Posterior cingulate gyrus (tissue), 11 donors: ENCODE data around the gene DRD5.

Experiments
- DNase-seq, 10 donors: peaks; one replicate each; pipeline versions ENCODE4 v3.0.0 to v3.0.0-alpha.2; 2020 to 2021; ENCODE audit warnings: mixed read lengths in 3 of 10
- intact Hi-C: fragments of 100-400 bp; cut with DNase I; formaldehyde crosslinking; loops from one replicate; pipeline ENCODE4 v1.15.1; 2023

Gene DRD5

DNA sequence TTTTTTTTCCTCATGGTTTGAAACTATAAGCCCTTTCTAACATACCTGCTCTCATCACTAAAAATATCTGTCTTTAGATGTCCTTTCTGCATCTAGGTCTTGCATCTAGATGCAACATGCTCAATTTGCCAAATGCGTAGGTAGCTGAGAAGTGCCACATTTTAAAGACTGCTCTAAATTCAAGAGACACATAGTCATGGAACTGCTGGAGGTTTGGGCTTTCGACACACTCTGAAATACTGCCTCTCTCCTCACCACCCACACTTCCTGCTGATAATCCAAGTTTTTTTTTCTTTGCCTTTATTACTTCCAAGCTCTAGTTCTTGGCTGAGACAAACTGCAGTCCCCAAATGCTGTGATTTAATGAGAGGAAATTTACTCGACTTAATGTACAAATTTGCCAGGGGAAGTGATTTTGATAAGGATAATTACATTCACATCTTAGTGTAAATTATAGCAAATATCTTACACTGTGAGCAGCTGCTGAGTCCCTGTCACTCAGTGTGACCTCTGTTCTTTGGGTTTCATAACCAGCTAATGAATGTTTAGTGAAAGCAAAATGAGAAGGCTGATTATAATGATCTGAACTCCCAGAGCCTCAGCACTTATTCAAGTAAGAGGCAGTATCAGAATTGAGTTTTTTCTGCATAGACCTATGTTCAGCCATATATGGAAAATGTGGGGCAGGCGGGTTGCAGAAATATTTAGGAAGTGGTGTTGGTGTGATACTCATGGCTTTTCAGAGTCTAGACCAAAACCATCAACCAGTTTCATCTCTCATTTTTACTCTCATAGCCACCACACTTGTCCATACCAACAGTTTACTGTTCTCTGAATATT lies 31.3 kb downstream of the DRD5 start:
- no peak for DNase-seq
- intact Hi-C loops = no loop called here

- intact Hi-C loops = no loop called here
- DNase-seq = no peak
Observed at GRCh38 chr4:9816285-9816684, 34.9 kb downstream of the DRD5 start.

DNA sequence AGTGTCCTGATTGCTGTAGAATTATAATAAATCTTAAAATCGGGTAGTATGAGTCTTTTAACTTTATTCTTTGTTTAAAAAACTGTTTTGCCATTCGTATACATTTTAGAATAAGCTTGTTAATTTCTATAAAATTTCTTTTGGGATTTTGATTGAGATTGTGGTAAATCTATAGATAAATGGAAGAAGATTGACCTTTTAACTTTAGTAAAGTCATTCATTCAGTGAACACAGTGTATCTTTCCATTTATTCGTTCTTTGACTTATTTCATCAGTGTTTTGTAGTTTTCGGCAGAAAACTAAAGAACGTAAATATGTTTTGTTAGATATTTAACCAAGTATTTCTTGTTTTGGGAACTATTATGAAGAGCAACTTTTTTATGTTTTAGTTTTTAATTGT lies 38.9 kb downstream of the DRD5 start:
- no peak for DNase-seq
- intact Hi-C loops = no loop called here

- no peak for DNase-seq
- intact Hi-C loops = no loop called here
Observed at GRCh38 chr4:9825049-9825448, 43.6 kb downstream of the DRD5 start.

- DNase-seq = no peak
- intact Hi-C loops = no loop called here
Observed at GRCh38 chr4:9826551-9826950, 45.1 kb downstream of the DRD5 start.

DNA sequence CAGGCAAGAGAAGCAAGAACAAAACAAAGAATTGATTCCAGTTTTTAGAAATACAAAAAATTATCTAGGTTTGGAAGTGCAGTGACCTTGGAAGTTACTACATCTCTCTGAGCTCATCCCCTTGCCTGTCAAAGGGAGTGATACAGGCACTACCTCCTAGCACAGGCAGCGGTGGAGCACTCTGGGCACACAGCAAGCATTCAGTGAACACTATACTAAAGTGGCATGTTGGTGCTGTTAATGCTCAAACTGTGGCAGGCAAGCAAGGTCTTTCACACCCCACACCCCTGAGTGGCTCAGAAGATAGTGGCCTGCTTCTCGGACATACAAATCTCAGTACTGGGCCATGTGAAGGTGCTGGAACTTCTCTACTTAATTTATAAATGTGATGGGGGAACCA lies 51.2 kb downstream of the DRD5 start:
- intact Hi-C loops = no loop called here

GRCh38 chr4:9833421-9833820 lies 52.0 kb downstream of the DRD5 start:
- intact Hi-C loops = no loop called here
- DNase-seq = no peak

More for the DNA sequence above, 51.2 kb downstream of the DRD5 start:
- no peak for DNase-seq
